Activated CD4-positive, alpha-beta memory T cell treated with anti-CD3 and anti-CD28 coated beads, Interleukin-2, amount 10 ng/mL, durations not matched to agents 7 days and 5 days (primary cell): Measurements from ENCODE around the gene LBHD1. TPM values are rescaled to one million over a fixed set of nuclear protein-coding genes. Genes with fewer than 3 reads are reported as not detected.
A peak's percentile ranks its signal among the peaks of the same experiment; 100 is the strongest.
"Not testable (repeated sequence)": the region's sequence is repeated elsewhere in the genome, so short reads cannot be mapped to it uniquely, and the experiment has no call there.

Experiments
- CTCF ChIA-PET: fragments of 350-600 bp; sonication (Branson Sonifier 250); formaldehyde crosslinking; loops from one replicate; lab custom pipeline; 2021; ENCODE audit warnings: antibody characterized with exemption, inconsistent platforms; lab: Charles Lee
- POLR2A ChIA-PET: fragments of 350-600 bp; sonication (Branson Sonifier 250); formaldehyde crosslinking; loops from one replicate; lab custom pipeline; 2021; ENCODE audit warnings: antibody characterized with exemption; lab: Charles Lee
- DNase-seq: peaks from one replicate; pipeline ENCODE4 v3.0.0-alpha.2; 2020
- H3K27ac Mint-ChIP-seq: one replicate; pipeline ENCODE4 v1.8.0; 2021; ENCODE audit warnings: mild to moderate bottlenecking, mixed read lengths
- H3K27me3 Mint-ChIP-seq: one replicate; pipeline ENCODE4 v1.8.0; 2021; ENCODE audit warnings: mixed read lengths
- H3K36me3 Mint-ChIP-seq: one replicate; pipeline ENCODE4 v1.8.0; 2021; ENCODE audit warnings: low read depth, mixed read lengths
- H3K4me1 Mint-ChIP-seq: one replicate; pipeline ENCODE4 v1.8.0; 2021; ENCODE audit warnings: mixed read lengths
- H3K4me3 Mint-ChIP-seq: one replicate; pipeline ENCODE4 v1.8.0; 2021; ENCODE audit warnings: mild to moderate bottlenecking, mixed read lengths
- H3K9me3 Mint-ChIP-seq: one replicate; pipeline ENCODE4 v1.8.0; 2021; ENCODE audit warnings: mixed read lengths
- total RNA-seq, 2 experiments: library from RNA; stranded (reverse); gene quantifications; one replicate each; pipeline ENCODE4 v1.2.3, GENCODE V29; 2021

The LBHD1 gene
- total RNA-seq, 2 experiments from 2014 or later, result 17.2 to 18.3 TPM

GRCh38 chr11:62654297-62654696 lies 17.8 kb downstream of the LBHD1 start:
- Mint-ChIP-seq H3K27ac (peak overlapping the region; percentile 34), H3K9me3 (no peaks in the 10 kb centered on the region), H3K36me3 (peaks cover 13% of the 10 kb centered on the region), H3K27me3 (no peaks in the 10 kb centered on the region), H3K4me3 (peak overlapping the region; percentile 49), H3K4me1 (peaks cover 32% of the 10 kb centered on the region)
- no peak for DNase-seq
- ChIA-PET CTCF (interaction anchor here (0.6 to 2.7 kb wide), 5 partner anchors 9 to 86 kb away, joined by 3 to 16 read pairs (median 5); partner anchors contain the start of genes C11orf98, CSKMT and TUT1), POLR2A (interaction anchor here (1.1 to 5.9 kb wide), 14 partner anchors 8 to 187 kb away, joined by 3 to 212 read pairs (median 6); partner anchors contain the start of genes B3GAT3, C11orf98, CSKMT and GANAB)

- Mint-ChIP-seq H3K4me1 (peaks cover 34% of the 10 kb centered on the region), H3K4me3 (peak overlapping the region; percentile 91), H3K27ac (peak overlapping the region; percentile 85), H3K36me3 (peaks cover 17% of the 10 kb centered on the region), H3K9me3 (no peaks in the 10 kb centered on the region), H3K27me3 (no peaks in the 10 kb centered on the region)
- POLR2A ChIA-PET, result interaction anchor here (0.6 to 5.9 kb wide), 30 partner anchors 8 to 203 kb away, joined by 3 to 212 read pairs (median 6); partner anchors contain the start of genes B3GAT3, BSCL2, C11orf98 and CSKMT
- CTCF ChIA-PET, result interaction anchor here (1.0 to 1.6 kb wide), 3 partner anchors 12 to 110 kb away, joined by 3 to 15 read pairs (median 10); partner anchors contain the start of genes C11orf98, CSKMT and TUT1
- peak; percentile 47 for DNase-seq
Measured at GRCh38 chr11:62652161-62653006, 19.7 kb downstream of the LBHD1 start.

DNA sequence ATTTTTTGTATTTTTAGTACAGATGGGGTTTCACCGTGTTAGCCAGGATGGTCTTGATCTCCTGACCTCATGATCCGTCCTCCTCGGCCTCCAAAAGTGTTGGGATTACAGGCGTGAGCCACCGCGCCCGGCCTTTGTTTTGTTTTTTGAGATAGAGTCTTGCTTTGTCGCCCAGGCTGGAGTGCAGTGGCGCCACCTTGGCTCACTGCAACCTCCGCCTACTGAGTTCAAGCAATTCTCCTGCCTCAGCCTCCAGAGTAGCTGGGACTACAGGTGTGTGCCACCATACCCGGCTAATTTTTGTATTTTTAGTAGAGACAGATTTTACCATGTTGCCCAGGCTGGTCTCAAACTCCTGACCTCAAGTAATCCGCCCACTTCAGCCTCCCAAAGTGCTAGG lies 21.8 kb downstream of the LBHD1 start:
- ChIA-PET POLR2A (interaction anchor here (1.1 to 12.3 kb wide), 4 partner anchors 16 to 49 kb away, joined by 3 to 192 read pairs (median 6); partner anchors contain the start of genes C11orf98, CSKMT, LBHD1 and MTA2), CTCF (interaction anchor here (1.1 kb wide), 1 partner anchor 44 kb away, joined by 4 read pairs; no protein-coding TSS in a partner anchor)
- H3K27me3 Mint-ChIP-seq, H3K27ac Mint-ChIP-seq, H3K9me3 Mint-ChIP-seq, DNase-seq, H3K4me3 Mint-ChIP-seq: not testable (repeated sequence)
- Mint-ChIP-seq H3K36me3 (peaks cover 26% of the 10 kb centered on the region), H3K4me1 (peaks cover 47% of the 10 kb centered on the region)

- CTCF ChIA-PET, result interaction anchor here (1.1 to 1.2 kb wide), 3 partner anchors 15 to 45 kb away, joined by 3 to 4 read pairs (median 3); partner anchors contain the start of genes B3GAT3 and C11orf98
- no peak for DNase-seq
- Mint-ChIP-seq H3K4me3 (no peak overlapping the region), H3K36me3 (peaks cover 31% of the 10 kb centered on the region), H3K27ac (no peak overlapping the region), H3K27me3 (no peaks in the 10 kb centered on the region), H3K4me1 (peaks cover 50% of the 10 kb centered on the region), H3K9me3 (no peaks in the 10 kb centered on the region)
- POLR2A ChIA-PET, result interaction anchor here (1.1 to 12.3 kb wide), 7 partner anchors 16 to 207 kb away, joined by 3 to 192 read pairs (median 8); partner anchors contain the start of genes B3GAT3, C11orf98, CSKMT and HNRNPUL2
Measured at GRCh38 chr11:62649486-62649885, 22.6 kb downstream of the LBHD1 start.

GRCh38 chr11:62648967-62649364 lies 23.1 kb downstream of the LBHD1 start:
- Mint-ChIP-seq H3K27ac (no peak overlapping the region), H3K4me3 (no peak overlapping the region), H3K4me1 (peaks cover 48% of the 10 kb centered on the region), H3K27me3 (no peaks in the 10 kb centered on the region), H3K9me3 (no peaks in the 10 kb centered on the region), H3K36me3 (peaks cover 35% of the 10 kb centered on the region)
- POLR2A ChIA-PET, result interaction anchor here (0.7 to 12.3 kb wide), 8 partner anchors 17 to 232 kb away, joined by 3 to 192 read pairs (median 10); partner anchors contain the start of genes B3GAT3, C11orf98, CSKMT and HNRNPUL2
- DNase-seq, result no peak
- CTCF ChIA-PET, result interaction anchor here (0.9 to 1.2 kb wide), 3 partner anchors 16 to 27 kb away, joined by 3 read pairs; partner anchors contain the start of genes B3GAT3 and C11orf98

DNA sequence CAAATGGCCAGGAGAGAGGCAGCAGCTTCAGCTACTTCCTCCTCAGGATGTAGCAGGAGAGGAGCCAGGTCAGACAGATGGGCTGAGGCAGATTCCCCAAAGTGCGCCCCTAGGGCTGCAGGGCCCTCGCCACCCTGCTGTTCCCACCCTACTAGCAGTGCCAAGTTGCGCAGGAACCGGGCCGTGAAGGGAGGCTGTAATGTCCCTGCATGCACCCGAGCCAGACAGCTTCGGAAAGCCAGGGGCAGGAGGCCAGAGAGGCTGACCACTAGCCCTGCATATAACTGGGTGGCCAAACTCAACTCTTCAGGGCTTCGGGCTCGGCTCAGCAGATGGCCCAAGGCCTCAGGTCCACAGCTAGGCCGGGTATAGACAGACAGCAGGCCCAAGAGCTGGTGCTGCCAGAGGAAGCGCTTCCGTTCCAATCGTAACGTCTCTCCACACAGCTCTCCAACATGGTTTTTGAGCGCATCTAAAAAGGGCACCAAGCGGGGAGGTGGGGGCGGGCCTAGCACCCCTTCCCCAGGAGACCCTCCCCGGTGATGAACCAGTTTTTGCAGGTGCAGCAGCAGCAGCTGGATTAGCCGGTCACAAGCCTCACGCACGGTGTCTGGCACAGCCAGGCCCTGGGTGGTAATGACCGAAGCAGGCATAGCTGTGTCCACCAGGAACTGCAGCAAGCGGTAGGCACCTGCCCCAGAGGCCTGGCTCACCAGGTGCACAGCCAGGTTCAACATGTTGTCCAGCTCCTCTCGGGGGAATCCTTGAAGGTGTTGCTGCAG lies 23.7 kb downstream of the LBHD1 start:
- CTCF ChIA-PET, result interaction anchor here (0.9 to 2.9 kb wide), 4 partner anchors 17 to 61 kb away, joined by 3 to 9 read pairs (median 3); partner anchors contain the start of gene TUT1
- POLR2A ChIA-PET, result interaction anchor here (0.7 to 12.3 kb wide), 10 partner anchors 18 to 233 kb away, joined by 3 to 192 read pairs (median 6); partner anchors contain the start of genes B3GAT3, C11orf98, CSKMT and EML3

DNA sequence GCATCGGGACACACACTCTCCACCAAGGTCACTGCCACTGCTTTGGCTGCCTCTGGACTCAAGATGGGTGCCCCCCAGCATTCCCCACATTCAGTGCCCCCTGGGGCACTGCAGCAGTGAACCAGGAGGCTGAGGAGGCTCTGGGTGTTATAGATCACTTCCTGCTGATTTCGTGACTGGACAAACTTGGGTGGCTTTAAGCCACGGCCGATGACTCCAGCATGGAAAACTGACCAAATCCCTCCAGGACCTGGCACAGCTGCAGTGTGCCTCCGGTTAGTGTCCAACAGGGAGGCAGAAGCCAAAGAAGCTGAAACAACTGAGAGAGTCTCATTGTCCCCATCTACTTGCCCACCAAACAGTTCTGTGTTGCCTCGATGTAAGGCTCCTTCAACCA lies 24.5 kb downstream of the LBHD1 start:
- ChIA-PET CTCF (interaction anchor here (0.9 to 2.9 kb wide), 3 partner anchors 53 to 61 kb away, joined by 3 to 9 read pairs (median 3); partner anchors contain the start of gene TUT1), POLR2A (interaction anchor here (0.7 to 12.3 kb wide), 9 partner anchors 18 to 208 kb away, joined by 3 to 192 read pairs (median 8); partner anchors contain the start of genes B3GAT3, C11orf98, CSKMT and EML3)
- Mint-ChIP-seq H3K36me3 (peaks cover 36% of the 10 kb centered on the region), H3K9me3 (no peaks in the 10 kb centered on the region), H3K27ac (no peak overlapping the region), H3K4me3 (no peak overlapping the region), H3K27me3 (no peaks in the 10 kb centered on the region), H3K4me1 (peaks cover 47% of the 10 kb centered on the region)
- no peak for DNase-seq

More for the DNA sequence above, 23.7 kb downstream of the LBHD1 start:
- no peak for DNase-seq
- H3K4me1 Mint-ChIP-seq, result peaks cover 45% of the 10 kb centered on the region
- no peak overlapping the region for H3K27ac Mint-ChIP-seq
- no peaks in the 10 kb centered on the region for H3K9me3 Mint-ChIP-seq
- peaks cover 32% of the 10 kb centered on the region for H3K36me3 Mint-ChIP-seq
- no peaks in the 10 kb centered on the region for H3K27me3 Mint-ChIP-seq
- H3K4me3 Mint-ChIP-seq, result no peak overlapping the region

GRCh38 chr11:62646825-62647608 lies 25.1 kb downstream of the LBHD1 start:
- peak overlapping the region; percentile 99 for H3K4me3 Mint-ChIP-seq
- H3K27me3 Mint-ChIP-seq, result no peaks in the 10 kb centered on the region
- CTCF ChIA-PET, result interaction anchor here (0.6 to 2.9 kb wide), 6 partner anchors 47 to 205 kb away, joined by 3 to 9 read pairs (median 4); partner anchors contain the start of gene TUT1
- peak overlapping the region; percentile 94 for H3K27ac Mint-ChIP-seq
- DNase-seq, result no peak
- POLR2A ChIA-PET, result interaction anchor here (0.6 to 12.3 kb wide), 27 partner anchors 8 to 209 kb away, joined by 3 to 192 read pairs (median 8); partner anchors contain the start of genes B3GAT3, BSCL2, C11orf98 and CSKMT
- H3K9me3 Mint-ChIP-seq, result no peaks in the 10 kb centered on the region
- H3K36me3 Mint-ChIP-seq, result peaks cover 38% of the 10 kb centered on the region
- H3K4me1 Mint-ChIP-seq, result peaks cover 46% of the 10 kb centered on the region

DNA sequence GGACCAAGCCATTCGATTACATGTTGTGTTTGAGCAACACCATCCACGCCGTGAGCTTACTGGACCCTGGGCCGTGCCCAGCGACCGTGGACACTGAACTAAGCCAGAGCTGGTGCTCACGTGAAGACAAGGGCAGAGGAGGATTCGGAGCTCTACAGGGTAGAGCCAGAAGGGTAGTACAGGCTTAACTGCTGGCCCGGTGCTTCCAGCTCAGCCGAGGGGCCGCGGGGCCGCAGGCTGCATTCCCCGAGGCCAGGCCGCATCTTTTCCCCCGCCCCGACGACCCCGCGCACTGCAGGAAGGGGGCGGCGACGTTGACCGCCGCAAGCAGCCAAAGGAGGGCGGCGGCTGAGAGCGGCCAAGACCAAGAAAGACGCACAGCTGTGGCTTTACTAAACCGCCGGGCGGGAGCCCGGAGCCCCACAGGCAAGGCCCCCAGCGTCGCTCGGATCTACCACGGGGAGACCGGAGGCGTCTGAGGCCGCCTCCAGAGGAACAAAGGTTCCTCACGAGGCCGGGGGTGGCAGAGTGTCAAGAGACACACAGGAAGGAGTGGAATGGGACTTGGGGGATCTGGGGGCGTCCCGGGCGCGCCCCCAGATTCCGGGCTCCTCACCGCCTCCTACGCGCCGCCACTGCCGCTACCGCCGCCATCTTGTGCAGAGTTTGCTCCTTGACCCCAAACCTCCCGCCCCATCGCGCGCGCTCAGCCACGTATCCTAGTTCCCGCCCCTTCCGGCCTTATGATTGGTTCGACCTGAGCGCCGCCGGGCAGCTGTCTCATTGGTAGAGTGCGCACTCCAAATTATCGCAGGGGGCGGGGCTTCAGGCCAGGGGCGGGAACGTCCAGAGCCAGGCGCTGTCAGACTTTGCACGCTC lies 25.9 kb downstream of the LBHD1 start, which contains the start of gene GANAB:
TSS of gene GANAB (minus strand) at position 668 of the 879 bp plus-strand sequence. CDS start at position 654, 14 bp downstream.
- H3K4me3 Mint-ChIP-seq, result peak within 1 kb of the TSS; percentile 99
- H3K36me3 Mint-ChIP-seq, result peaks cover 38% of the 10 kb centered on the region
- ChIA-PET POLR2A (interaction anchor here (0.6 to 12.3 kb wide), 30 partner anchors 9 to 245 kb away, joined by 3 to 192 read pairs (median 5); partner anchors contain the start of genes B3GAT3, BSCL2, C11orf98 and CSKMT), CTCF (interaction anchor here (0.6 to 2.9 kb wide), 5 partner anchors 48 to 206 kb away, joined by 4 to 9 read pairs (median 5); partner anchors contain the start of gene TUT1)
- no peaks in the 10 kb centered on the region for H3K27me3 Mint-ChIP-seq
- peak within 1 kb of the TSS; percentile 94 for H3K27ac Mint-ChIP-seq
- no peaks in the 10 kb centered on the region for H3K9me3 Mint-ChIP-seq
- peak; percentile 99 for DNase-seq
- peaks cover 47% of the 10 kb centered on the region for H3K4me1 Mint-ChIP-seq

DNA sequence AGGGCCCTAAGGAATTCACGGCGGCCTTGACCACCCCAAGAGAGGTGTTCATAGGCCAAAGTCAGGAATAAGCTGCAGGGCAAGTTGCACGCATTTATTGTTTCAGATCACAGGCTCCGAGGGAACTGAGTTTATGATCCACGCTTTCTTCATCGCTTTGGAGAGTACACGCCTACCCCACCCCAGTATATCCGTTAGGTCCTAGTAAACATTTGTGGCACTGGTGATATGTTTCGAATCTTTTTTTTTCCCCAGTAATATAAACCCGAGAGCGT lies 26.5 kb downstream of the LBHD1 start:
- POLR2A ChIA-PET, result interaction anchor here (0.6 to 12.3 kb wide), 22 partner anchors 8 to 235 kb away, joined by 3 to 192 read pairs (median 8); partner anchors contain the start of genes B3GAT3, C11orf98, CSKMT and EEF1G
- Mint-ChIP-seq H3K27me3 (no peaks in the 10 kb centered on the region), H3K36me3 (peaks cover 38% of the 10 kb centered on the region), H3K27ac (peak overlapping the region; percentile 94), H3K4me3 (peak overlapping the region; percentile 99), H3K9me3 (no peaks in the 10 kb centered on the region), H3K4me1 (peaks cover 49% of the 10 kb centered on the region)
- DNase-seq, result no peak
- CTCF ChIA-PET, result interaction anchor here (2.0 to 2.9 kb wide), 2 partner anchors 48 to 53 kb away, joined by 9 read pairs; partner anchors contain the start of gene TUT1
